ENCODE data around the gene YPEL4. TPM values are rescaled to one million over a fixed set of nuclear protein-coding genes. Genes with fewer than 3 reads are reported as not detected.
A peak's percentile ranks its signal among the peaks of the same experiment; 100 is the strongest.
"Not testable (repeated sequence)": the region's sequence is repeated elsewhere in the genome, so short reads cannot be mapped to it uniquely, and the experiment has no call there.

Gene YPEL4
- total RNA-seq (1 to 10 TPM; 1.5 to 4.4 (median 2.8) TPM), polyA plus RNA-seq (1 to 10 TPM; 1.2 to 3.0 (median 1.4) TPM)

- Histone ChIP-seq H3K27ac (peak within 1 kb of the TSS in 3 of 4 donors; percentile 12 to 42 (median 41)), H3K4me1 (peaks cover 0 to 52% (median 49%) of the 10 kb centered on the region in 4 donors), H3K36me3 (no peaks in the 10 kb centered on the region), H3K9me3 (no peaks in the 10 kb centered on the region), H3K27me3 (peaks cover 32 to 87% (median 48%) of the 10 kb centered on the region in 3 donors), H3K4me3 (peak within 1 kb of the TSS; percentile 20 to 45 (median 36))
- TF ChIP-seq POLR2AphosphoS5 (IDR thresholded peaks at IDR 0.05) = peak in 3 of 4 donors; percentile 31 to 71 (median 59)
- TF ChIP-seq POLR2A (IDR thresholded peaks at IDR 0.05) = no peak
- TF ChIP-seq EP300 (IDR thresholded peaks at IDR 0.05) = no peak
- no peak for TF ChIP-seq CTCF (IDR thresholded peaks at IDR 0.05)
- peak; percentile 84 for DNase-seq
- 17 to 22% methylated on average over 15 of the region's 15 CpGs for WGBS, 2 donors
- intact Hi-C loops (cut with DNase I) = no loop called here
Observed at GRCh38 chr11:57649826-57650738, at the start of gene YPEL4. YPEL4 (minus strand) TSS chr11:57649912; CDS start chr11:57647107, 2,805 bp downstream.

GRCh38 chr11:57698843-57699365 lies 49.2 kb upstream of the YPEL4 start:
- Histone ChIP-seq H3K4me3 (no peak overlapping the region), H3K27me3 (no peaks in the 10 kb centered on the region), H3K27ac (no peak overlapping the region), H3K36me3 (peaks cover 42 to 94% (median 63%) of the 10 kb centered on the region in 4 donors), H3K9me3 (no peaks in the 10 kb centered on the region), H3K4me1 (no peaks in the 10 kb centered on the region)
- no peak for TF ChIP-seq CTCF (IDR thresholded peaks at IDR 0.05)
- TF ChIP-seq EP300 (IDR thresholded peaks at IDR 0.05) = no peak
- no peak for TF ChIP-seq POLR2A (IDR thresholded peaks at IDR 0.05)
- TF ChIP-seq POLR2AphosphoS5 (IDR thresholded peaks at IDR 0.05) = no peak
- 92 to 95% methylated on average over 18 of the region's 18 CpGs for WGBS, 2 donors
- intact Hi-C loops (cut with DNase I) = no loop called here
- DNase-seq = no peak

- WGBS, 2 donors = 97 to 98% methylated on average over 5 of the region's 5 CpGs
- DNase-seq; H3K4me3 ChIP-seq; H3K4me1 ChIP-seq; H3K27me3 ChIP-seq; intact Hi-C loops (cut with DNase I); H3K27ac ChIP-seq; H3K9me3 ChIP-seq: not testable (repeated sequence)
- peaks cover 52 to 97% (median 73%) of the 10 kb centered on the region in 4 donors for H3K36me3 ChIP-seq
Observed at GRCh38 chr11:57690474-57690873, 40.8 kb upstream of the YPEL4 start.

GRCh38 chr11:57681168-57681567 lies 31.5 kb upstream of the YPEL4 start:
- WGBS, 2 donors = 73 to 80% methylated on average over 1 of the region's 1 CpG
- Histone ChIP-seq H3K27ac (no peak overlapping the region), H3K36me3 (peaks cover 0 to 51% (median 25%) of the 10 kb centered on the region in 4 donors), H3K4me3 (no peak overlapping the region), H3K9me3 (no peaks in the 10 kb centered on the region), H3K27me3 (no peaks in the 10 kb centered on the region), H3K4me1 (peaks cover 0 to 9% (median 4%) of the 10 kb centered on the region in 4 donors)
- DNase-seq = no peak
- intact Hi-C loops (cut with DNase I) = no loop called here
- TF ChIP-seq CTCF (IDR thresholded peaks at IDR 0.05) (no peak), EP300 (IDR thresholded peaks at IDR 0.05) (no peak), POLR2AphosphoS5 (IDR thresholded peaks at IDR 0.05) (no peak), POLR2A (IDR thresholded peaks at IDR 0.05) (no peak)

- intact Hi-C loops (cut with DNase I) = no loop called here
- DNase-seq = no peak
- H3K27ac ChIP-seq = no peak overlapping the region
- TF ChIP-seq EP300 (IDR thresholded peaks at IDR 0.05) (no peak), POLR2AphosphoS5 (IDR thresholded peaks at IDR 0.05) (no peak), POLR2A (IDR thresholded peaks at IDR 0.05) (no peak), CTCF (IDR thresholded peaks at IDR 0.05) (no peak)
- peaks cover 0 to 51% (median 21%) of the 10 kb centered on the region in 4 donors for H3K36me3 ChIP-seq
- peaks cover 0 to 10% (median 5%) of the 10 kb centered on the region in 4 donors for H3K4me1 ChIP-seq
- H3K4me3 ChIP-seq = no peak overlapping the region
- H3K27me3 ChIP-seq = no peaks in the 10 kb centered on the region
- 69 to 85% methylated on average over 2 of the region's 2 CpGs for WGBS, 2 donors
- no peaks in the 10 kb centered on the region for H3K9me3 ChIP-seq
Observed at GRCh38 chr11:57680552-57680874, 30.8 kb upstream of the YPEL4 start.

Data from sigmoid colon (tissue), 7 donors.